Effector CD8-positive, alpha-beta T cell (primary cell): Measurements from ENCODE around the gene SDR42E2.
"Not testable (repeated sequence)": the region's sequence is repeated elsewhere in the genome, so short reads cannot be mapped to it uniquely, and the experiment has no call there.

Experiments
- DNase-seq: peaks from one replicate; lab custom pipeline; 2025; lab: John Stamatoyannopoulos, UW

The SDR42E2 gene

GRCh38 chr16:22162656-22163009 lies 327 bp downstream of the SDR42E2 start:
- no peak for DNase-seq

- DNase-seq, result no peak
Measured at GRCh38 chr16:22163806-22164205, 1.5 kb downstream of the SDR42E2 start.

GRCh38 chr16:22164482-22164881 lies 2.2 kb downstream of the SDR42E2 start:
- DNase-seq, result no peak

GRCh38 chr16:22165508-22166285 lies 3.4 kb downstream of the SDR42E2 start:
- DNase-seq, result no peak

- DNase-seq, result no peak
Measured at GRCh38 chr16:22171953-22172352, 9.6 kb downstream of the SDR42E2 start.

GRCh38 chr16:22172642-22173041 lies 10.3 kb downstream of the SDR42E2 start:
- DNase-seq, result not testable (repeated sequence)

GRCh38 chr16:22174642-22175041 lies 12.3 kb downstream of the SDR42E2 start:
- no peak for DNase-seq

- no peak for DNase-seq
Measured at GRCh38 chr16:22177968-22178930, 15.9 kb downstream of the SDR42E2 start.

- DNase-seq, result no peak
Measured at GRCh38 chr16:22181426-22181825, 19.1 kb downstream of the SDR42E2 start.

GRCh38 chr16:22181843-22182242 lies 19.5 kb downstream of the SDR42E2 start:
- DNase-seq, result no peak

- no peak for DNase-seq
Measured at GRCh38 chr16:22183335-22183734, 21.0 kb downstream of the SDR42E2 start.

- peak; percentile 1 for DNase-seq
Measured at GRCh38 chr16:22183901-22184614, 21.8 kb downstream of the SDR42E2 start.

- DNase-seq, result no peak
Measured at GRCh38 chr16:22184615-22184968, 22.3 kb downstream of the SDR42E2 start.

- DNase-seq, result no peak
Measured at GRCh38 chr16:22186517-22186916, 24.2 kb downstream of the SDR42E2 start.

GRCh38 chr16:22188267-22188594 lies 25.9 kb downstream of the SDR42E2 start:
- no peak for DNase-seq

- peak; percentile 47 for DNase-seq
Measured at GRCh38 chr16:22188595-22189442, 26.5 kb downstream of the SDR42E2 start.

GRCh38 chr16:22189473-22190080 lies 27.3 kb downstream of the SDR42E2 start:
- no peak for DNase-seq

GRCh38 chr16:22190081-22190775 lies 27.9 kb downstream of the SDR42E2 start:
- peak; percentile 87 for DNase-seq

GRCh38 chr16:22190776-22191531 lies 28.6 kb downstream of the SDR42E2 start:
- peak; percentile 99 for DNase-seq
